Pancreas (tissue), 10 donors: ENCODE measurements around the gene APOBEC3G. TPM values are rescaled to one million over a fixed set of nuclear protein-coding genes. Genes with fewer than 3 reads are reported as not detected.

Source experiments
- ATAC-seq, 4 donors: fragments of 200-7000 bp; cut with Tn5 transposase; one replicate each; pipeline versions ENCODE4 v1.8.0 to v1.9.1; 2020; ENCODE audit warnings: mild to moderate bottlenecking in 4 of 4, moderate library complexity in 4 of 4
- DNase-seq, 6 donors: peaks; one replicate each; pipeline ENCODE4 v3.0.0-alpha.2; 2020
- FAIRE-seq: peaks from 2 replicates; lab custom pipeline; 2012; peaks lifted over from hg19 to GRCh38; lab: Jason Lieb, UNC
- H3K27ac ChIP-seq, 4 donors: fragments of 200-600 bp; sonication (generic); 1 replicate in 3 of 4; 2 replicates in 1 of 4; pipeline versions ENCODE4 v1.5.0 to v1.8.0; 2020
- H3K27me3 ChIP-seq, 4 donors: fragments of 200-600 bp; one replicate each; pipeline ENCODE4 v1.8.0; 2021
- H3K36me3 ChIP-seq, 3 donors: fragments of 200-600 bp; sonication (generic) in 1 of 3; one replicate each; pipeline versions ENCODE4 v1.5.0 to v1.8.0; 2020 to 2021
- H3K4me1 ChIP-seq, 3 donors: fragments of 200-600 bp; one replicate each; pipeline ENCODE4 v1.8.0; 2021
- H3K4me3 ChIP-seq, 4 donors: fragments of 200-600 bp; sonication (generic) in 2 of 4; one replicate each; pipeline versions ENCODE4 v1.5.0 to v1.8.0; 2020 to 2021
- H3K9me3 ChIP-seq, 4 donors: fragments of 200-600 bp; one replicate each; pipeline ENCODE4 v1.8.0; 2021
- WGBS, 2 donors: extraction: QIAGEN DNeasy Blood & Tissue Kit; methylation state at CpG; one replicate each; pipeline ENCODE4 v1.1.7; 2013; 5-methylcytosine and 5-hydroxymethylcytosine counted together
- intact Hi-C, 3 donors: fragments of 100-400 bp; cut with DNase I; formaldehyde crosslinking; loops; one replicate each; pipeline versions ENCODE4 v1.11.1 to v1.14.2; 2022
- polyA plus RNA-seq, 2 donors: library from polyadenylated mRNA; stranded (reverse); fragments of 200-250 nt; gene quantifications; one replicate each; pipeline ENCODE4 v1.2.3, GENCODE V29; 2013
- total RNA-seq, 6 donors: library from RNA; stranded (reverse); fragmentation: NEBNext Ultra II Directional in 4 of 6; extraction: Animal tissue kit (Norgen Biotek cat#: 25700) in 4 of 6; gene quantifications; one replicate each; pipeline versions ENCODE4 v1.2.1 to v1.2.4, GENCODE V29; 2021 to 2023
- TF ChIP-seq, protein P1 (sequence below), 4 donors: fragments of 200-600 bp; sonication (generic) in 3 of 4; IDR thresholded peaks; one replicate each; pipeline versions ENCODE4 v1.5.0 to v1.8.0; 2021; ENCODE audit warnings: antibody characterized with exemption in 4 of 4
- donor health status: healthy with polysubstance abuse.
- donor health status: DM: no; HTN: no; CAD: no; lungs with moderate emphysema.
- donor health status: DM: no; HTN: no; CAD: no.
- donor health status: control.
- donor health status: control.
- donor health status: Bipolar disorder and iron deficiency.
- donor health status: DM: yes; HTN: yes; CAD: no.
- donor health status: DM: no; HTN: no; CAD: no.
- donor health status: DM: no; HTN: no; CAD: no.
- donor health status: DM: yes; HTN: yes; CAD: no.

The APOBEC3G gene
- total and polyA plus RNA-seq, 8 donors: 0.94 to 5.3 (median 2.8) TPM

DNA sequence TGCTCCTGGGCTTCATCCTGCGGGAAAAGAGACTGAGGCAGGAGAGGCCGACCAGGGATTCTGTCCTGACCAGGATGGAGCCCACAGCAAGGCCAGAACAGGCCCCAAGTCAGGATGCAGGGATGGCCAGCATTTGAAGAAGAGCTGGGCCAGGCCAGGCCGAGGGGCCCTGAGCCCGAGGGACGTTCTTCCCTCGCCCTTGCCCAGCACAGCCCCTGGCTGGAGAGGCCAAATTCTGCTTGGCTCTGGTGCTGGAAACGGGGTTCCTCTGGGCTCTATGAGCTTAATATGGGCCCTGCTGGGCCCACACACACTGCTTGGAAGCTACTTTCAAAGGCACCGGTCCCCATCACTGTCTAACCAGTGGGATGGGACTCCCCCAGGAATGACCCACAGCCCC, 7.6 kb downstream of the APOBEC3G start:
- TF ChIP-seq, protein P1, sequence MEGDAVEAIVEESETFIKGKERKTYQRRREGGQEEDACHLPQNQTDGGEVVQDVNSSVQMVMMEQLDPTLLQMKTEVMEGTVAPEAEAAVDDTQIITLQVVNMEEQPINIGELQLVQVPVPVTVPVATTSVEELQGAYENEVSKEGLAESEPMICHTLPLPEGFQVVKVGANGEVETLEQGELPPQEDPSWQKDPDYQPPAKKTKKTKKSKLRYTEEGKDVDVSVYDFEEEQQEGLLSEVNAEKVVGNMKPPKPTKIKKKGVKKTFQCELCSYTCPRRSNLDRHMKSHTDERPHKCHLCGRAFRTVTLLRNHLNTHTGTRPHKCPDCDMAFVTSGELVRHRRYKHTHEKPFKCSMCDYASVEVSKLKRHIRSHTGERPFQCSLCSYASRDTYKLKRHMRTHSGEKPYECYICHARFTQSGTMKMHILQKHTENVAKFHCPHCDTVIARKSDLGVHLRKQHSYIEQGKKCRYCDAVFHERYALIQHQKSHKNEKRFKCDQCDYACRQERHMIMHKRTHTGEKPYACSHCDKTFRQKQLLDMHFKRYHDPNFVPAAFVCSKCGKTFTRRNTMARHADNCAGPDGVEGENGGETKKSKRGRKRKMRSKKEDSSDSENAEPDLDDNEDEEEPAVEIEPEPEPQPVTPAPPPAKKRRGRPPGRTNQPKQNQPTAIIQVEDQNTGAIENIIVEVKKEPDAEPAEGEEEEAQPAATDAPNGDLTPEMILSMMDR (IDR thresholded peaks at IDR 0.05): no peak
- H3K36me3 ChIP-seq: no peaks in the 10 kb centered on the region
- intact Hi-C loops: no loop called here
- DNase-seq (no peak), FAIRE-seq (no peak), ATAC-seq (no peak)
- no peaks in the 10 kb centered on the region for H3K4me1 ChIP-seq
- no peak overlapping the region for H3K4me3 ChIP-seq
- H3K27me3 ChIP-seq: no peaks in the 10 kb centered on the region
- WGBS, 2 donors: 87 to 93% methylated on average over 8 of the region's 8 CpGs
- H3K9me3 ChIP-seq: no peaks in the 10 kb centered on the region
- no peak overlapping the region for H3K27ac ChIP-seq

DNA sequence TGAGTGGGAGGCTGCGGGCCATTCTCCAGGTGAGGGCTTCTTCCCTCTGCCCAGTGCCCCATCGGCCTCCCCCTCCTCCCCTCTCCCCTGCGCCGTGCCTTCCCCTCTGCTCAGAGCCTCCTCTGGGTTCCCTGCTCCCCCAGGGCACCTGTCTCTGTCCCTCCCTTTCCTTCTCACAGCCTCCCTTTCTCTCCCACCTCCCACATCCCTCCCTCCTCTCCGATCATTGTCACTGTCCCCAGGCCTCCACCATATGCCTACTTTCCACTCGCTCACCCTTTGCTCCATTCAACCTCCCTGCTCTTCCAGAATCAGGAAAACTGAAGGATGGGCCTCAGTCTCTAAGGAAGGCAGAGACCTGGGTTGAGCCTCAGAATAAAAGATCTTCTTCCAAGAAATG, 10.0 kb downstream of the APOBEC3G start:
- Histone ChIP-seq H3K4me1 (no peaks in the 10 kb centered on the region), H3K4me3 (no peak overlapping the region), H3K27ac (no peak overlapping the region), H3K36me3 (no peaks in the 10 kb centered on the region), H3K27me3 (no peaks in the 10 kb centered on the region), H3K9me3 (no peaks in the 10 kb centered on the region)
- FAIRE-seq (no peak), DNase-seq (no peak), ATAC-seq (no peak)
- 76 to 85% methylated on average over 6 of the region's 6 CpGs for WGBS, 2 donors
- TF ChIP-seq, protein P1 (IDR thresholded peaks at IDR 0.05): no peak
- intact Hi-C loops: no loop called here

DNA sequence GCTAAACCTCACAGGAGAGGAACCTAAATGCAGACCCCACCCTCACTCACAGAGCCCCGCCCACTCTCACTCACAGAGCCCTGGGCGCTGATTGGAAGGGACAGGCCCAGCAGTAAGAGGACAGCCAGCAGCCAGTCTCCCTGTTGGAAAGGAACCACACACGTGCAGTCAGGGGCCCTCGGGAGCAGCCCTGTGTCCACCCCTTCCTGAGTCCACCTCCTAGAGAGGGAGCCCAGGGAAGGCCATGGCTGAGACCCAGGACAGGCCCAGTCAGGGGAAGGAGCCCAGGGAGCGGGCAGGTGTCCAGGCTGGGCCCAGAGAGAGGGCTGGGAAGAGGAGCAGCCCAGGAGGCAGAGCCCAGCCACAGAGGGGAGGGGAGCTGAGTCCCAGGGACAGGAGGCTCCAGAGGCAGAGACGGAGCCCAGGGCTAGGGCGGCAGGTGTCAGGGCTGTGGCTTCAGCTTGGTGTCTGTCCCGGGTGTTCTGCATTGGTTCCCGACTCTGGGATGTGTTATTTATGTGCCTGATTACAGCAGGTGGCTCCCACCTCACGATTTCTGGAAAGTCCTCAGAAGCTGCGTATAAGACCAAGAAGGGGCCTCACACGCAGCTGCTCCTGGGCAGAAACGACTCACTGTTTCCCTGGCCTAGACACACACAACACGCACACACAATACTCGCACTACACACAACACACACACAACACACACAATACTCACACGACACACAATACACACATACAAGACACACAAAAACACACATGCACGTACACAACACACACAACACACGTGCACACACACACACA, 11.0 kb downstream of the APOBEC3G start:
- no peaks in the 10 kb centered on the region for H3K36me3 ChIP-seq
- intact Hi-C loops: no loop called here
- H3K9me3 ChIP-seq: no peaks in the 10 kb centered on the region
- ATAC-seq (peak in 3 of 4 donors; percentile 40 to 74 (median 57)), FAIRE-seq (no peak), DNase-seq (peak in 1 of 6 donors; percentile 15)
- no peaks in the 10 kb centered on the region for H3K27me3 ChIP-seq
- H3K4me3 ChIP-seq: no peak overlapping the region
- H3K27ac ChIP-seq: no peak overlapping the region
- 61% methylated on average over 17 to 18 of the region's 18 CpGs for WGBS, 2 donors
- no peaks in the 10 kb centered on the region for H3K4me1 ChIP-seq
- TF ChIP-seq, protein P1 (IDR thresholded peaks at IDR 0.05): no peak

DNA sequence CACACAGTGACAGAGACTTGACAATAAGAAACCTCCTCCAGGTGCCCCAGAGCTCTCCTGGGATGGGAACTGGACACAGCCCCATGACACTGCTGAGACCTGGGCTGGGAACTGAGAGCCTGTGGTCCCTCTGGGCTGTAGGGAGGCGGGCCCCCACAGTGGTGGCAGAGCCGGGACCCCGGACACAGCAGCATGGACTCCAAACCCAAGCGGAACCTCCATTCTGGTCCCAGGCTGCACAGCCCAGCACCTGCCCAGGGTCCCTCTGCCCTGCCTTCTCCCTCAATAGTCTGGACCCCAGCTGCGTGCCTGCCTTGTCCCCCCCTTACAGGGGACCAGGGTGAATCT, 11.6 kb downstream of the APOBEC3G start:
- no peak for ATAC-seq
- FAIRE-seq: no peak
- Histone ChIP-seq H3K9me3 (no peaks in the 10 kb centered on the region), H3K27me3 (no peaks in the 10 kb centered on the region), H3K36me3 (no peaks in the 10 kb centered on the region), H3K4me3 (no peak overlapping the region), H3K27ac (no peak overlapping the region), H3K4me1 (no peaks in the 10 kb centered on the region)
- intact Hi-C loops: no loop called here
- DNase-seq: no peak
- TF ChIP-seq, protein P1 (IDR thresholded peaks at IDR 0.05): no peak
- 77 to 86% methylated on average over 5 of the region's 5 CpGs for WGBS, 2 donors

DNA sequence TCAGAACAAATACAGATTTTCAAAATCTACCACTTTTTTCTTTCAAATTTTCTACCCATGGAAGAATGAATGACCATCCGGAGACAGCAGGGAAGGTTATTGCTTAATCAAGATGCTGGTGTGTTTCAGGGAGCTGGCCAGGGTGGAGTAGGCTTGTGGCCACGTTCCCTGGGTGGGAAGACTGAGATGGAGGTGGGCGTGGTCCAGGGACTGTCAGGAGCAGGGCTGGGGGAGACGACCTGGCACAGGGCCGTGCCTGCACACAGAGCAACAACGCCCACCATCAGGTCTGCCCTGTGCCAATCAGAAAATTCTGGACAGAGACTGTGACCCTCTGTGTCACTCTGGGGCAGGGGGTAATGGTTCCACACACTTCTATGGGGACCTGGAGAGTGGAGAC, 12.9 kb downstream of the APOBEC3G start:
- no peak for FAIRE-seq
- TF ChIP-seq, protein P1 (IDR thresholded peaks at IDR 0.05): no peak
- no peak overlapping the region for H3K27ac ChIP-seq

More for the DNA sequence above, 12.9 kb downstream of the APOBEC3G start:
- intact Hi-C loops: loop anchor here in 1 of 3 donors (10.0 kb wide), 1 partner anchor 585 kb away; no protein-coding TSS in a partner anchor
- Histone ChIP-seq H3K27me3 (no peaks in the 10 kb centered on the region), H3K9me3 (no peaks in the 10 kb centered on the region), H3K4me1 (no peaks in the 10 kb centered on the region), H3K4me3 (no peak overlapping the region), H3K36me3 (no peaks in the 10 kb centered on the region)
- 60% methylated on average over 6 of the region's 6 CpGs for WGBS, 2 donors
- DNase-seq: no peak
- no peak for ATAC-seq
